Adrenal gland (tissue), 12 donors: ENCODE results near the gene RNF214. TPM values are rescaled to one million over a fixed set of nuclear protein-coding genes. Genes with fewer than 3 reads are reported as not detected.
A peak's percentile ranks its signal among the peaks of the same experiment; 100 is the strongest.

Source experiments
- DNase-seq, 7 donors: peaks; one replicate each; pipeline ENCODE4 v3.0.0-alpha.2; 2019 to 2020
- H3K27ac ChIP-seq, 5 donors: fragments of 200-600 bp; sonication (generic) in 4 of 5; 1 replicate in 3 of 5; 2 replicates in 2 of 5; pipeline versions ENCODE4 v1.5.1 to v1.8.0; 2016 to 2020; ENCODE audit warnings: mild to moderate bottlenecking in 1 of 5
- H3K27me3 ChIP-seq: fragments of 200-600 bp; 2 replicates; pipeline ENCODE4 v1.8.0; 2021
- H3K36me3 ChIP-seq, 2 donors: fragments of 200-600 bp; replicated peaks in 1 of 2; 1 replicate in 1 of 2; 2 replicates in 1 of 2; pipeline versions ENCODE4 v1.5.1 to v1.8.0; 2018 to 2022
- H3K4me1 ChIP-seq, 2 donors: fragments of 200-600 bp; replicated peaks in 1 of 2; 1 replicate in 1 of 2; 2 replicates in 1 of 2; pipeline versions ENCODE4 v1.5.1 to v1.8.0; 2018 to 2021
- H3K4me3 ChIP-seq, 4 donors: fragments of 200-600 bp; sonication (generic) in 3 of 4; one replicate each; pipeline ENCODE4 v1.5.1; 2016 to 2018
- H3K9me3 ChIP-seq, 3 donors: fragments of 200-600 bp; sonication (generic) in 1 of 3; replicated peaks in 1 of 3; 1 replicate in 2 of 3; 2 replicates in 1 of 3; pipeline versions ENCODE4 v1.5.1 to v1.8.0; 2016 to 2021
- POLR2A ChIP-seq, 2 donors: fragments of 450-650 bp; IDR thresholded peaks; one replicate each; pipeline ENCODE4 v1.6.1; 2017; ENCODE audit warnings: antibody characterized with exemption in 2 of 2, mild to moderate bottlenecking in 2 of 2, moderate library complexity in 1 of 2
- WGBS, 4 donors: extraction: QIAGEN DNeasy Blood & Tissue Kit in 2 of 4; methylation state at CpG; one replicate each; pipeline versions ENCODE4 v1.1.5 to v1.1.7; 2013 to 2017; 5-methylcytosine and 5-hydroxymethylcytosine counted together
- intact Hi-C, 2 donors: fragments of 100-400 bp; cut with DNase I; formaldehyde crosslinking; loops; one replicate each; pipeline versions ENCODE4 v1.14.1 to v1.15.0; 2022 to 2023
- polyA plus RNA-seq, 3 donors: library from polyadenylated mRNA; stranded (reverse); fragments of 200-250 nt in 2 of 3; fragments of 350-450 nt in 1 of 3; fragmentation: Illumina TruSeq in 1 of 3; extraction: RNeasy Lipid Tissue Mini Kit (QIAGEN cat#74804) in 1 of 3; gene quantifications; one replicate each; pipeline ENCODE4 v1.2.3, GENCODE V29; 2013 to 2014
- total RNA-seq, 9 donors: library from RNA; depleted of rRNA in 4 of 9; stranded (reverse); fragments of >200 nt in 4 of 9; fragments of 120-200 nt in 1 of 9; fragmentation: NEBNext Ultra II Directional in 1 of 9; extraction: Animal tissue kit (Norgen Biotek cat#: 25700) in 1 of 9; gene quantifications; one replicate each; pipeline versions ENCODE4 v1.1.0 to v1.2.4, GENCODE V29; 2013 to 2023
- TF ChIP-seq, protein P1 (sequence below), 6 experiments: fragments of 450-650 bp in 4 of 6; fragments of 200-600 bp in 2 of 6; sonication (generic) in 1 of 6; IDR thresholded peaks; 1 replicate in 5 of 6; 2 replicates in 1 of 6; pipeline versions ENCODE4 v1.5.1 to v1.8.0; 2016 to 2021; ENCODE audit warnings: antibody characterized with exemption in 6 of 6, mild to moderate bottlenecking in 2 of 6, moderate library complexity in 1 of 6
- donor health status: healthy with polysubstance abuse.
- donor health status: Bipolar disorder and iron deficiency.
- donor health status: DM: yes; HTN: yes; CAD: no.
- donor health status: DM: no; HTN: no; CAD: no.
- donor health status: DM: no; HTN: no; CAD: no.
- donor health status: DM: yes; HTN: yes; CAD: no.

The RNF214 gene
- total and polyA plus RNA-seq, 12 donors, result 11.3 to 33.8 (median 20.5) TPM

DNA sequence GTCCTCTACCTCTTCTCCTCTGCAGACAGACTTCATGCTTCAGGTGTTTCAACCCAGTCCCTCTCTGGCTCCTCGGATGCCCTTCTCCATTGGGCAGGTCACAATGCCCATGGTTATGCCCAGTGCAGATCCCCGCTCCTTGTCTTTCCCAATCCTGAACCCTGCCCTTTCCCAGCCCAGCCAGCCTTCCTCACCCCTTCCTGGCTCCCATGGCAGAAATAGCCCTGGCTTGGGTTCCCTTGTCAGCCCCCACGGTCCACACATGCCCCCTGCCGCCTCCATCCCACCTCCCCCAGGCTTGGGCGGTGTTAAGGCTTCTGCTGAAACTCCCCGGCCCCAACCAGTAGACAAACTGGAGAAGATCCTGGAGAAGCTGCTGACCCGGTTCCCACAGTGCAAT, 49.4 kb downstream of the RNF214 start:
- 94 to 98% (median 96%) methylated on average over 6 to 7 of the region's 7 CpGs for WGBS, 4 donors
- intact Hi-C loops, result no loop called here
- DNase-seq, result no peak
- Histone ChIP-seq H3K4me1 (no peaks in the 10 kb centered on the region), H3K36me3 (peaks cover 0 to 46% of the 10 kb centered on the region in 2 donors), H3K9me3 (no peaks in the 10 kb centered on the region), H3K27me3 (no peaks in the 10 kb centered on the region), H3K27ac (peak overlapping the region in 1 of 5 donors; percentile 66), H3K4me3 (no peak overlapping the region)
- TF ChIP-seq, protein P1, sequence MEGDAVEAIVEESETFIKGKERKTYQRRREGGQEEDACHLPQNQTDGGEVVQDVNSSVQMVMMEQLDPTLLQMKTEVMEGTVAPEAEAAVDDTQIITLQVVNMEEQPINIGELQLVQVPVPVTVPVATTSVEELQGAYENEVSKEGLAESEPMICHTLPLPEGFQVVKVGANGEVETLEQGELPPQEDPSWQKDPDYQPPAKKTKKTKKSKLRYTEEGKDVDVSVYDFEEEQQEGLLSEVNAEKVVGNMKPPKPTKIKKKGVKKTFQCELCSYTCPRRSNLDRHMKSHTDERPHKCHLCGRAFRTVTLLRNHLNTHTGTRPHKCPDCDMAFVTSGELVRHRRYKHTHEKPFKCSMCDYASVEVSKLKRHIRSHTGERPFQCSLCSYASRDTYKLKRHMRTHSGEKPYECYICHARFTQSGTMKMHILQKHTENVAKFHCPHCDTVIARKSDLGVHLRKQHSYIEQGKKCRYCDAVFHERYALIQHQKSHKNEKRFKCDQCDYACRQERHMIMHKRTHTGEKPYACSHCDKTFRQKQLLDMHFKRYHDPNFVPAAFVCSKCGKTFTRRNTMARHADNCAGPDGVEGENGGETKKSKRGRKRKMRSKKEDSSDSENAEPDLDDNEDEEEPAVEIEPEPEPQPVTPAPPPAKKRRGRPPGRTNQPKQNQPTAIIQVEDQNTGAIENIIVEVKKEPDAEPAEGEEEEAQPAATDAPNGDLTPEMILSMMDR (IDR thresholded peaks at IDR 0.05), result no peak
- TF ChIP-seq POLR2A (IDR thresholded peaks at IDR 0.05), result no peak

DNA sequence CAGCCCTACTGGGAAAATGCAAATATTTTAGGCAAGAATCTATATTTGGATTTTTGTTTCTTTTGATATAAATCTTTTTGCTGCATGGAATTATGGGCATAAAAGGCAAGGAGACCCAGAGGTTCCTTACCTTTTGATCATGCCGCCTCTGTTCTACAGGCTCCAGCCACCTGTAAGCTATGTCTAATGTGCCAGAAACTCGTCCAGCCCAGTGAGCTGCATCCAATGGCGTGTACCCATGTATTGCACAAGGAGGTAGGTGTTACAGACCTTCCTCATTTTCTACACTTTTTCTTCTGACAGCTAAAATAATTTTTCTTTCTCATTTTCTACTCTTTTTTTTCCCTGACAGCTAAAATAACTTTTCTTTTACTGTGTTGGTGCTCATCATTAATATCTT, 50.5 kb downstream of the RNF214 start:
- Histone ChIP-seq H3K27ac (no peak overlapping the region), H3K4me3 (no peak overlapping the region), H3K9me3 (no peaks in the 10 kb centered on the region), H3K27me3 (no peaks in the 10 kb centered on the region), H3K36me3 (peaks cover 0 to 46% of the 10 kb centered on the region in 2 donors), H3K4me1 (no peaks in the 10 kb centered on the region)
- intact Hi-C loops, result no loop called here
- TF ChIP-seq, protein P1 (IDR thresholded peaks at IDR 0.05), result no peak
- no peak for TF ChIP-seq POLR2A (IDR thresholded peaks at IDR 0.05)
- 84 to 93% (median 88%) methylated on average over 3 of the region's 3 CpGs for WGBS, 4 donors
- DNase-seq, result no peak

DNA sequence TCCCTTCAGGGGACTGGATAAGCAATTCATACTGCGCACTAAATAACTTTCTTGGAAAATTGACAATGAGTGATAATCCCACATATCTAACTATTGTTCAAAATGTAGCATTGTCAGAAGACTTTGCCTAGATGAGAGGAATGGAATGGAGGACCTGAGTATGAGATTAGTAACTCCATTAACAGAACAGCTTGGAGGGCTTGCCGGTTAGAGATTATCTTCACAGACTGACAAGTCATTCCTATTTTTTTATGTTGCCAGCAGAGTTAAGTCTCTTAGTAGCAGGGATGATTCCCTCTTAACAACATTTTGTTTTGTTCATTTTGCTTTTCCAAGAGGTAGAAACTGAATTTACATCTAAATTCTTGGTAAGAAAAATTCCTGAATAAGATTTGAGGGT, 51.6 kb downstream of the RNF214 start:
- no peaks in the 10 kb centered on the region for H3K9me3 ChIP-seq
- TF ChIP-seq, protein P1 (IDR thresholded peaks at IDR 0.05), result no peak
- no peak for TF ChIP-seq POLR2A (IDR thresholded peaks at IDR 0.05)
- peaks cover 0 to 51% of the 10 kb centered on the region in 2 donors for H3K36me3 ChIP-seq
- intact Hi-C loops, result no loop called here
- no peak overlapping the region for H3K4me3 ChIP-seq
- no peak overlapping the region for H3K27ac ChIP-seq
- no peak for DNase-seq
- H3K27me3 ChIP-seq, result no peaks in the 10 kb centered on the region
- no peaks in the 10 kb centered on the region for H3K4me1 ChIP-seq
- WGBS, 4 donors, result 96 to 100% (median 98%) methylated on average over 2 of the region's 2 CpGs

DNA sequence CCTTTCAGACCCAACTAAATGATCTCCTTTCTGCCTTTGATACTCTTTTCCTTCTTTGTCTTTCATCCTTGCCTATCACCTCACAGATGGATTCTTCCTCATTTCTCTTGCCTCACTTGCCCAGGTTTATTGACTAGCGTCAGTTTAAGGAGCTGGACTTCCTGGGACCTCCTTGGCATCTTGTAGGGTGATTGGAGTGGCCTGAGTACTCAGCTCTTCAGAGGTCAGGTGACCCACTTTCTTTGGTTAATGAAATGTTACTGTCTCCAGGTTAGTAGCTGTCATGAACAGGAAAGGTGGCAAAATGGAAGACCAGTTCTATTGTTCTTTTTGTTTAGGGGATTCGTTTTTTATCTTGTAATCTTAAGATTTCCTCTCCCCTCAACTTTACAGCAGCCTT, 54.1 kb downstream of the RNF214 start:
- H3K36me3 ChIP-seq, result peaks cover 0 to 67% of the 10 kb centered on the region in 2 donors
- DNase-seq, result no peak
- no peaks in the 10 kb centered on the region for H3K9me3 ChIP-seq
- WGBS, 4 donors, result 76 to 81% (median 79%) methylated on average over 2 of the region's 2 CpGs
- no peak overlapping the region for H3K27ac ChIP-seq
- no peaks in the 10 kb centered on the region for H3K27me3 ChIP-seq
- no peak for TF ChIP-seq POLR2A (IDR thresholded peaks at IDR 0.05)
- TF ChIP-seq, protein P1 (IDR thresholded peaks at IDR 0.05), result no peak
- intact Hi-C loops, result no loop called here
- H3K4me3 ChIP-seq, result no peak overlapping the region
- no peaks in the 10 kb centered on the region for H3K4me1 ChIP-seq
